Mesendoderm (in vitro differentiated cells): Measurements from ENCODE around the gene AIMP1.

ENCODE experiments used
- DNase-seq: peaks from one replicate; pipeline ENCODE4 v3.0.0; 2013
- H2AK5ac ChIP-seq: 2 replicates; pipeline ENCODE4 v1.6.1; 2013; ENCODE audit warnings: low read length, inconsistent platforms
- H2BK120ac ChIP-seq: 2 replicates; pipeline ENCODE4 v1.6.1; 2013; ENCODE audit warnings: low read depth, mild to moderate bottlenecking, low read length, moderate library complexity, mixed read lengths
- H2BK15ac ChIP-seq: replicated peaks from 2 replicates; pipeline ENCODE4 v1.6.1; 2013; ENCODE audit warnings: low read depth, mild to moderate bottlenecking, moderate library complexity
- H2BK5ac ChIP-seq: 2 replicates; pipeline ENCODE4 v1.6.1; 2013; ENCODE audit warnings: low read length, inconsistent platforms
- H3K18ac ChIP-seq: 2 replicates; pipeline ENCODE4 v1.6.1; 2013; ENCODE audit warnings: mild to moderate bottlenecking, low read length, mixed read lengths
- H3K23ac ChIP-seq: one replicate; pipeline ENCODE4 v1.6.1; 2013; ENCODE audit warnings: low read length
- H3K27ac ChIP-seq: 2 replicates; pipeline ENCODE4 v1.5.1; 2013; ENCODE audit warnings: low read depth, mild to moderate bottlenecking, inconsistent platforms, low read length, moderate library complexity
- H3K27me3 ChIP-seq: 2 replicates; pipeline ENCODE4 v1.6.1; 2013; ENCODE audit warnings: low read length, control low read depth, mild to moderate bottlenecking, inconsistent platforms; ENCODE audit not compliant: insufficient read depth, poor library complexity
- H3K36me3 ChIP-seq: 2 replicates; pipeline ENCODE4 v1.6.1; 2013; ENCODE audit warnings: low read length, inconsistent platforms; ENCODE audit not compliant: control insufficient read depth, insufficient read depth
- H3K4ac ChIP-seq: one replicate; pipeline ENCODE4 v1.6.1; 2013; ENCODE audit warnings: low read depth, mild to moderate bottlenecking, low read length, moderate library complexity
- H3K4me1 ChIP-seq: 2 replicates; pipeline ENCODE4 v1.6.1; 2013; ENCODE audit warnings: low read depth, low read length, inconsistent platforms; ENCODE audit not compliant: control insufficient read depth
- H3K4me2 ChIP-seq: 2 replicates; pipeline ENCODE4 v1.6.1; 2013; ENCODE audit warnings: low read length
- H3K4me3 ChIP-seq: 2 replicates; pipeline ENCODE4 v1.5.1; 2013; ENCODE audit warnings: mild to moderate bottlenecking, low read length
- H3K56ac ChIP-seq: one replicate; pipeline ENCODE4 v1.6.1; 2013; ENCODE audit warnings: low read length
- H3K79me1 ChIP-seq: 2 replicates; pipeline ENCODE4 v1.6.1; 2013; ENCODE audit warnings: low read length, inconsistent platforms
- H3K79me2 ChIP-seq: 2 replicates; pipeline ENCODE4 v1.6.1; 2013; ENCODE audit warnings: mild to moderate bottlenecking, low read length; ENCODE audit not compliant: control insufficient read depth, insufficient read depth
- H3K9ac ChIP-seq: 2 replicates; pipeline ENCODE4 v1.6.1; 2013; ENCODE audit warnings: low read length, inconsistent platforms
- H4K5ac ChIP-seq: one replicate; pipeline ENCODE4 v1.6.1; 2013; ENCODE audit warnings: low read length
- H4K8ac ChIP-seq: one replicate; pipeline ENCODE4 v1.6.1; 2013; ENCODE audit warnings: low read depth, mild to moderate bottlenecking, control low read depth, low read length, moderate library complexity
- WGBS: extraction: QIAGEN DNeasy Blood & Tissue Kit; methylation state at CpG from one replicate; pipeline ENCODE4 v1.1.7; 2013; ENCODE audit warnings: low lambda C conversion rate, missing lambda C conversion rate; ENCODE audit not compliant: insufficient coverage; ENCODE audit errors: extremely low coverage; 5-methylcytosine and 5-hydroxymethylcytosine counted together

The AIMP1 gene

DNA sequence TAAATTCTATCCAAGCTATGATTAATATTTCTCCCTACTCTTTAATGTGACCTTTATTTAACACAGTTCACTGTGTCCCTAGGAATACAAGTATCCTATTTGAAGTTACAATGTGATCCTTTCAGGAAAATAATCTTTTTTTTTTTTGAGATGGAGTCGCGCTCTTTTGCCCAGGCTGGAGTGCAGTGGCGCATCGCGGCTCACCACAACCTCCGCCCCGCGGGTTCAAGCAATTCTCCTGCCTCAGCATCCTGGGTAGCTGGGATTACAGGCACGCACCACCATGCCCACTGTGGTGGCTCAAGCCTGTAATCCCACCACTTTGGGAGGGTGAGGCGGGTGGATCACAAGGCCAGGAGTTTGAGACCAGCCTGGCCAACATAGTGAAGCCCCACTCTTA is 22.3 kb upstream of the AIMP1 start:
- Histone ChIP-seq H2BK5ac (no peak overlapping the region), H4K8ac (no peak overlapping the region), H4K5ac (no peak overlapping the region), H3K79me2 (no peaks in the 10 kb centered on the region), H3K27ac (no peak overlapping the region), H3K4ac (no peak overlapping the region), H3K4me1 (no peaks in the 10 kb centered on the region), H2BK15ac (no peak overlapping the region), H3K18ac (no peak overlapping the region), H3K4me2 (no peak overlapping the region), H3K79me1 (no peaks in the 10 kb centered on the region), H2AK5ac (no peak overlapping the region), H3K23ac (no peak overlapping the region), H3K9ac (no peak overlapping the region), H3K4me3 (no peak overlapping the region), H3K27me3 (no peaks in the 10 kb centered on the region), H3K36me3 (no peaks in the 10 kb centered on the region), H2BK120ac (no peak overlapping the region), H3K56ac (no peak overlapping the region)
- no peak for DNase-seq
- no CpG with 5 or more reads among the region's 10 CpGs for WGBS

DNA sequence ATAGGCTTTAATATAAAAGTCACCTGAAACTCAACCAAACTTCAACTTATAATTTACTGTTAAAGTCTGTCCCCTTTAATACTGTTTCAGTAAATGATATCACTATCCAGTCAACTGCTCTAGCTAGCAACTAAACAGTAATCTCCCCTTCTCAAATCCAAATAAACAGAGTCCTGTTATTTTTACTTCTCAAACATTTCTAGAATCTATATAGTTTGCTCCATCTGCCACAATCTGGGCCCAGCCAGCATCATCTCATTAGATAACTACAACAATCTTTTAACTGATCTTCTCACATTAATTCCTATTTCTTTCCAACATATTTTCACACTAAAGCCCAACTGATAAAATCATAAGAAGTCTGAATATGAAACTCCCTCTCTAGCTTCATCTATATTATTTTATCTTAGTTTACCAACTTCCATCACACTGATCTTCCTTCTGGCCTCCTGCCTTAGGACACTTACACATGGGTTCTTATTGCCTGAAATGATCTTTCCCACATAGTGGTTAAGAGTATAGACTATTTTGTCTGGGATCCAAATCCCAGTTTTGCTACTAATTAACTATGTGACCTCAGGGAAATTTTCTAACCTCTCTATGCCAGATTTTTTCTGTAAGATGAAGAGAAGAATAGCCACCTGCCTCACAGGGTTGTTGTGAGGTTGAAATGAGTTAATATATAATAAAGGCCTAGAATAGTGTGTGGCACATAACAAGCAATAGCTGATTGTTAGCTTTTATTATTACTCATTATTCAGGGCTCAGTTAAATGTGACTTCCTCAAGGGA is 18.9 kb upstream of the AIMP1 start:
- no peak overlapping the region for H3K9ac ChIP-seq
- no peak overlapping the region for H2BK5ac ChIP-seq
- no peak overlapping the region for H4K5ac ChIP-seq
- no peaks in the 10 kb centered on the region for H3K27me3 ChIP-seq
- H3K36me3 ChIP-seq: no peaks in the 10 kb centered on the region
- no peak for DNase-seq
- no peak overlapping the region for H2BK120ac ChIP-seq
- H3K18ac ChIP-seq: no peak overlapping the region
- H2BK15ac ChIP-seq: no peak overlapping the region
- H2AK5ac ChIP-seq: no peak overlapping the region
- no peaks in the 10 kb centered on the region for H3K79me2 ChIP-seq
- H3K79me1 ChIP-seq: no peaks in the 10 kb centered on the region
- no peak overlapping the region for H3K27ac ChIP-seq
- H3K4me1 ChIP-seq: no peaks in the 10 kb centered on the region
- H3K23ac ChIP-seq: no peak overlapping the region
- no peak overlapping the region for H3K56ac ChIP-seq
- H3K4ac ChIP-seq: no peak overlapping the region
- H3K4me3 ChIP-seq: no peak overlapping the region
- no peak overlapping the region for H4K8ac ChIP-seq
- no peak overlapping the region for H3K4me2 ChIP-seq

DNA sequence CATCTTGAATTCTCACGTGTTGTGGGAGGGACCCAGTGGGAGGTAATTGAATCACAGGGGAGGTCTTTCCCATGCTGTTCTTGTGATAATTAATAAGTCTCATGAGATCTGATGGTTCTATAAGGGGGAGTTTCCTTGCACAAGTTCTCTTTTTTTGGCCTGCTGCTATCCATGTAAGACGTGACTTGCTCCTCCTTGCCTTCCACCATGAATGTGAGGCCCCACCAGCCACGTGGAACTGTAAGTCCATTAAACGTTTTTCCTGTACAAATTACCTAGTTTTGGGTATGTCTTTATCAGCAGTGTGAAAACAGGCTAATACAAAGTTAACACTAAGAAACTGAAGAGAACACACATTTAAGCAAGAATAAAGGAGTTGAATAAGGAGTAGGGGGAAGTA is 16.4 kb upstream of the AIMP1 start:
- H2BK120ac ChIP-seq: no peak overlapping the region
- H3K4me2 ChIP-seq: no peak overlapping the region
- no peak for DNase-seq
- H3K18ac ChIP-seq: no peak overlapping the region
- H3K56ac ChIP-seq: no peak overlapping the region
- H3K79me2 ChIP-seq: no peaks in the 10 kb centered on the region
- H3K36me3 ChIP-seq: no peaks in the 10 kb centered on the region
- no peaks in the 10 kb centered on the region for H3K4me1 ChIP-seq
- H3K23ac ChIP-seq: no peak overlapping the region
- no peaks in the 10 kb centered on the region for H3K79me1 ChIP-seq
- no peak overlapping the region for H2BK5ac ChIP-seq
- no peak overlapping the region for H4K8ac ChIP-seq
- H2BK15ac ChIP-seq: no peak overlapping the region
- H3K27me3 ChIP-seq: no peaks in the 10 kb centered on the region
- H3K4me3 ChIP-seq: no peak overlapping the region
- no peak overlapping the region for H3K9ac ChIP-seq
- no peak overlapping the region for H3K27ac ChIP-seq
- no CpG with 5 or more reads among the region's 4 CpGs for WGBS
- H4K5ac ChIP-seq: no peak overlapping the region
- H3K4ac ChIP-seq: no peak overlapping the region
- no peak overlapping the region for H2AK5ac ChIP-seq

DNA sequence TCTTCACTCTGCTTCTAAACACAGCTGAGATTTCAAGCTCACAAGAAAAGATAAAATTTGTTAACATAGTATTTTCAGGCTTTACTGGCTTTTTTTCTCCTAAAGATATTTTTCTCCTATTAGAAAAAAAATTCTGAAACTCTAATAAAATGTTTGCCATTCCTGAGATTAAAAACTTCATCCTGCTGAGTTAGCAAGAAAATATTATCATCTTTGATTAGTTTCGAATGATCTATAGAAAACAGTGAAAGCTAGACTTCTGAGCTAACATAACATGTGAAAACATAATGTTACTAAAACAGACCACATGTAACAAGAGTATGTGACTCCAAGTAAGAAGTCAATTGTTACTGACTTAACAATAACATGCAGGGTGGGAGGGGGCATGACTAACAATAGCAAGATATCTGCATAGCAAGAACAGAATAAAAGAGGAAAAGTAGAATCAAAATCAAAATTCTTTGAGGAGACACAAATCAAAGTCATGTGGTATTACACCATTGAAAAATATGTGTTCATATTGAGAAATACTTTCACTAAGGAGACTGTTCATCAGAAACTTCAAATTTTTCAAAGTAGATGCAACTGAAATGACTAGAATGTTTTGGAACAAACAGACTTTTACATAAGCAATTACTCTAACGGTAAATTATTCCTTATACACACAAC is 14.8 kb upstream of the AIMP1 start:
- Histone ChIP-seq H3K18ac (no peak overlapping the region), H3K9ac (no peak overlapping the region), H3K27ac (no peak overlapping the region), H2BK120ac (no peak overlapping the region), H3K4me1 (no peaks in the 10 kb centered on the region), H3K79me1 (no peaks in the 10 kb centered on the region), H2BK5ac (no peak overlapping the region), H2BK15ac (no peak overlapping the region), H3K4ac (no peak overlapping the region), H3K4me3 (no peak overlapping the region), H4K5ac (no peak overlapping the region), H3K56ac (no peak overlapping the region), H3K23ac (no peak overlapping the region), H3K36me3 (no peaks in the 10 kb centered on the region), H3K4me2 (no peak overlapping the region), H2AK5ac (no peak overlapping the region), H3K79me2 (no peaks in the 10 kb centered on the region), H4K8ac (no peak overlapping the region), H3K27me3 (no peaks in the 10 kb centered on the region)
- DNase-seq: no peak
- WGBS: no CpG with 5 or more reads among the region's 2 CpGs

DNA sequence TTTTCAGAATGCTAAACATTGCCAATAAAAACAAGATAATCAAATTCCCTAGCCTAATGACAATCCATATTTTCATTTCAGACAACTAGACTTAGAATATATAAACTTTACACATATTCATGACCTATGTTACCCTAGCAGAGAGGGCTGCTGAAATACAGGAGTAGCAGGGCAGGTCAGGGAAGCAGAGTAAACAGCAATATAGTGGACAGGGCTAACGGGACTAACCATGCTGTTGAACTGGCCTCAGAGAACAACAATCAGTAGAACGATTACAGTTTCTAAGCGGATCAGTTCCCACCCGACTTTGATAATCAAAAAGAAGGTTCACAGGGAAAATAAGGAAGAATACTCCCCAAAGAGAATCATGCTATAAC is 14.3 kb upstream of the AIMP1 start:
- no peak overlapping the region for H2BK120ac ChIP-seq
- H3K79me1 ChIP-seq: no peaks in the 10 kb centered on the region
- no peak overlapping the region for H3K4me3 ChIP-seq
- H3K4me2 ChIP-seq: no peak overlapping the region
- no peak overlapping the region for H3K56ac ChIP-seq
- H3K4ac ChIP-seq: no peak overlapping the region
- DNase-seq: no peak
- no peak overlapping the region for H4K8ac ChIP-seq
- no peaks in the 10 kb centered on the region for H3K27me3 ChIP-seq
- no peak overlapping the region for H3K23ac ChIP-seq
- no peaks in the 10 kb centered on the region for H3K36me3 ChIP-seq
- H2BK15ac ChIP-seq: no peak overlapping the region
- H3K79me2 ChIP-seq: no peaks in the 10 kb centered on the region
- peak overlapping the region; percentile 12 for H2BK5ac ChIP-seq
- H3K9ac ChIP-seq: no peak overlapping the region
- no peak overlapping the region for H2AK5ac ChIP-seq
- H4K5ac ChIP-seq: no peak overlapping the region
- H3K27ac ChIP-seq: no peak overlapping the region
- no CpG with 5 or more reads among the region's 4 CpGs for WGBS
- no peaks in the 10 kb centered on the region for H3K4me1 ChIP-seq
- no peak overlapping the region for H3K18ac ChIP-seq
